ENCODE measurements around the gene RALGDS. TPM values are rescaled to one million over a fixed set of nuclear protein-coding genes. Genes with fewer than 3 reads are reported as not detected.

RALGDS gene
- total and polyA plus RNA-seq, 9 of the 15 experiments (the other 6 are each of a cell fraction or from before 2014, with no cell fraction given): 0.75 to 43.3 (median 27.1) TPM

DNA sequence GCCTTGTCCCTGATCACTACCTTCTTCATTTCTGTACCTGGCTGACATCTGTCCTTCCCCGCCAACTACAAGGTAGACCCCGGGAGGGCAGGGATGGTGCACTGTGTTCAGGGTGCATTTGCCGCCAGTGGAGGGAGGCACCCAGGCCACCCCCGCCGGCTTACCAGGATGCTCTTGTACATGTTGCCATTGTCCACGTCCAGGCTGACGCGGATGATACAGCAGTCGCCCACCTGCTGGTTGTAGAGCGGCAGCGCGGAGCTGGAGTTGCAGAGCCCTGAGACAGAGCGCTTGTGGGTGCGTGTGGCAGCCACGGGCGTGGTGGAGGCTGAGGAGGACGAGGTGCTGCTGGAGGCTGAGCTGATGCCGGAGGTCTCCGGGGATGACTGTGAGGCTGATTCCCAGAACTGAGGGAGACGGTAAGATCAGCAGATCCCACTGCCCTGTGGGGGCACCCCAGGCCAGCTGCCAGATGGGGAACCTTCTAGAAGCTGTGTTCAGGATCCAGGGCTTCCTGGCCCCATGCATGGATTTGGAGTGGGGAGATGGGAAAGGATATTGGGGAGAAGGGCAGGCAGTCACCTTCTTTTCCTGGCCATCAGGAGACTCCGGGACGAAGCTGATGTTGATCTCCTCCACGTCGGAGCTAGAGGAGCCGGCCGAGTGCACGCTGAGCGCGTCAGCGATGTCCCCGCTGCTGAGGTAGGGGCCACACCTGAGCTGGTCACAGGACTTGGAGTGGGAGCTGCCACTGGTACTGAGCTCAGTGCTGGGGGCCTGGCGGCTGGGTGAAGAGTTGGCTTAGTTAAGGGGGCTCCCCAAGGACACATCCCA is 19.5 kb downstream of the RALGDS start:
- POLR2A ChIA-PET: interaction anchor here (0.6 to 1.3 kb wide), 3 partner anchors 43 to 949 kb away, joined by 3 to 4 read pairs (median 3); no protein-coding TSS in a partner anchor
- Histone ChIP-seq H3K79me2 (ENCODE audit: control insufficient read depth, insufficient read depth, low read length) (no peaks in the 10 kb centered on the region), H3K9ac (ENCODE audit: insufficient read depth in 1 of 2, low read depth in 2 of 2, low read length in 2 of 2) (no peak overlapping the region), H3K9me3 (replicated peaks; ENCODE audit: control insufficient read depth, insufficient read depth, low read depth, low read length) (peaks cover 10% of the 10 kb centered on the region), H3K4me1 (replicated peaks in 1 of 2; ENCODE audit: control insufficient read depth in 2 of 2, insufficient read depth in 2 of 2, low read length in 2 of 2) (peaks cover 0 to 12% of the 10 kb centered on the region in 2 experiments; a peak in 1 of 5 replicates), H3K36me3 (ENCODE audit: control insufficient read depth, insufficient read depth, low read length) (peaks cover 88% of the 10 kb centered on the region), H3K27me3 (ENCODE audit: control insufficient read depth in 2 of 2, insufficient read depth in 2 of 2, low read length in 2 of 2) (no peaks in the 10 kb centered on the region), H3K27ac (ENCODE audit: extremely low read depth, low read depth, low read length) (no peak overlapping the region), H4K20me1 (replicated peaks; ENCODE audit: control insufficient read depth, insufficient read depth, low read length) (peaks cover 7% of the 10 kb centered on the region; the same call in 1 of the 2 replicates), H3K4me3 (no peak overlapping the region), H3K4me2 (ENCODE audit: insufficient read depth, low read length) (no peak overlapping the region), H3K9me1 (ENCODE audit: control insufficient read depth, insufficient read depth, low read length) (peaks cover 3% of the 10 kb centered on the region), H2AFZ (ENCODE audit: low read depth, low read length) (no peak overlapping the region)
- intact Hi-C loops (cut with micrococcal nuclease) (loop anchor here (2.0 kb wide), 1 partner anchor 79 kb away; no protein-coding TSS in a partner anchor), in situ Hi-C loops (cut with MboI) (no loop called here)
- DNase-seq (ENCODE audit: extremely low read depth in 1 of 4, low spot score in 3 of 4) (no peak), FAIRE-seq (no peak), ATAC-seq (no peak)
- CTCF ChIA-PET (ENCODE audit: low intra/inter-chr PET ratio): interaction anchor here (3.7 kb wide), 1 partner anchor 42 kb away, joined by 26 read pairs; no protein-coding TSS in a partner anchor
- no TSS peak for BruUV-seq (replicated peaks)
- TF ChIP-seq TARDBP (IDR thresholded peaks at IDR 0.05) (no peak), POLR2G (IDR thresholded peaks at IDR 0.05; ENCODE audit: low read depth, low read length) (peak; percentile 44; the same call in 1 of the 2 replicates)
- 97% methylated on average over 28 of the region's 32 CpGs for WGBS (ENCODE audit: insufficient coverage, low coverage, missing lambda C conversion rate)
